ENCODE measurements around the gene FOXC1.

Gene FOXC1

DNA sequence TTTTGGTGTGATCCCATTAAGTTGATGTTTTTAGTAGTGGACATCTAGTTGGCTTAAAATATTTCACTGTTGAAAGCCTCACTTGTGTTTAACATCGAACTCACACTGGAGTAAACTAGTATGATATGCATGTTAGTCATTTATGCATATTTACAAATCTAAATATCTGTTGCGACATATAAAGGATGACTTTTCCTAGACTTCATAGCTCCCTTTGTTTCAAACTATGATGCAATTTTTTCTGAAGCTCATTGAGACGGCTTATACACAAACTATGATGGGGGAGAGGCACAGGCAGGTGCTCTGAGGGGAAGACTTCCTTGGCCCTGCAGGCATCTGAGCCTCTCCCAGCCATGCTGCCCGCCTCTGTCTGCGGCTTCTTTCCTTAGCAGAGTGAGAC lies 11.8 kb upstream of the FOXC1 start:
- TF ChIP-seq, protein P1, sequence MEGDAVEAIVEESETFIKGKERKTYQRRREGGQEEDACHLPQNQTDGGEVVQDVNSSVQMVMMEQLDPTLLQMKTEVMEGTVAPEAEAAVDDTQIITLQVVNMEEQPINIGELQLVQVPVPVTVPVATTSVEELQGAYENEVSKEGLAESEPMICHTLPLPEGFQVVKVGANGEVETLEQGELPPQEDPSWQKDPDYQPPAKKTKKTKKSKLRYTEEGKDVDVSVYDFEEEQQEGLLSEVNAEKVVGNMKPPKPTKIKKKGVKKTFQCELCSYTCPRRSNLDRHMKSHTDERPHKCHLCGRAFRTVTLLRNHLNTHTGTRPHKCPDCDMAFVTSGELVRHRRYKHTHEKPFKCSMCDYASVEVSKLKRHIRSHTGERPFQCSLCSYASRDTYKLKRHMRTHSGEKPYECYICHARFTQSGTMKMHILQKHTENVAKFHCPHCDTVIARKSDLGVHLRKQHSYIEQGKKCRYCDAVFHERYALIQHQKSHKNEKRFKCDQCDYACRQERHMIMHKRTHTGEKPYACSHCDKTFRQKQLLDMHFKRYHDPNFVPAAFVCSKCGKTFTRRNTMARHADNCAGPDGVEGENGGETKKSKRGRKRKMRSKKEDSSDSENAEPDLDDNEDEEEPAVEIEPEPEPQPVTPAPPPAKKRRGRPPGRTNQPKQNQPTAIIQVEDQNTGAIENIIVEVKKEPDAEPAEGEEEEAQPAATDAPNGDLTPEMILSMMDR (IDR thresholded peaks at IDR 0.05; ENCODE audit: insufficient read depth, low read length, poor library complexity, severe bottlenecking) = no peak
- H3K36me3 ChIP-seq (ENCODE audit: control insufficient read depth, insufficient read depth, low read length) = no peaks in the 10 kb centered on the region
- no peak overlapping the region for H3K4me3 ChIP-seq (replicated peaks; ENCODE audit: low read depth, low read length)
- no peak for DNase-seq (ENCODE audit: extremely low read depth, insufficient read length)
- H3K27me3 ChIP-seq (replicated peaks; ENCODE audit: control insufficient read depth, insufficient read depth, low read length) = no peaks in the 10 kb centered on the region

DNA sequence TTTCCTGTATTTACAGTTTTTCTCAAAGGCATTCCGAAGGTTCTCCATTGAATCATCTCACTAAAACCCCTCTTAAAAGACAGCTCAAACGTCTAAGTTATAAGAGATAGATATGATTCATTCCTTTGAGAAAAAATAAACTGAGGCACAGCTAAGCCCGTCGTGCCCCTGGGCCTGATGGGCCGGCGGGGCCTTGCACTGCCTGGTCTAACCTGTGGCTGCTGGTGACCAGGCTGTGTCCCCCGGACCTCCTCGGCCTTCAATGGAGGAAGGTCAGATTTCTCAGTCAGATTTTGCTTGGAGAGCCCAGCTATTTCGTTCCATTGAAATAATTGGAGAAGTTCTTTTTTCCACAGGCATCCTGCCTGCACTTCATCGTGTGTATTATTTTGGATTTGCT lies 11.3 kb upstream of the FOXC1 start:
- Histone ChIP-seq H3K27me3 (replicated peaks; ENCODE audit: control insufficient read depth, insufficient read depth, low read length) (no peaks in the 10 kb centered on the region), H3K4me3 (replicated peaks; ENCODE audit: low read depth, low read length) (no peak overlapping the region), H3K36me3 (ENCODE audit: control insufficient read depth, insufficient read depth, low read length) (no peaks in the 10 kb centered on the region)
- TF ChIP-seq, protein P1 (IDR thresholded peaks at IDR 0.05; ENCODE audit: insufficient read depth, low read length, poor library complexity, severe bottlenecking) = no peak
- no peak for DNase-seq (ENCODE audit: extremely low read depth, insufficient read length)

- Histone ChIP-seq H3K27me3 (replicated peaks; ENCODE audit: control insufficient read depth, insufficient read depth, low read length) (no peaks in the 10 kb centered on the region), H3K36me3 (ENCODE audit: control insufficient read depth, insufficient read depth, low read length) (no peaks in the 10 kb centered on the region), H3K4me3 (replicated peaks; ENCODE audit: low read depth, low read length) (no peak overlapping the region)
- DNase-seq (ENCODE audit: extremely low read depth, insufficient read length) = no peak
- TF ChIP-seq, protein P1 (IDR thresholded peaks at IDR 0.05; ENCODE audit: insufficient read depth, low read length, poor library complexity, severe bottlenecking) = no peak
Measured at GRCh38 chr6:1598886-1599285, 10.8 kb upstream of the FOXC1 start.

GRCh38 chr6:1599469-1599868 lies 10.2 kb upstream of the FOXC1 start:
- no peaks in the 10 kb centered on the region for H3K27me3 ChIP-seq (replicated peaks; ENCODE audit: control insufficient read depth, insufficient read depth, low read length)
- no peak overlapping the region for H3K4me3 ChIP-seq (replicated peaks; ENCODE audit: low read depth, low read length)
- no peaks in the 10 kb centered on the region for H3K36me3 ChIP-seq (ENCODE audit: control insufficient read depth, insufficient read depth, low read length)
- TF ChIP-seq, protein P1 (IDR thresholded peaks at IDR 0.05; ENCODE audit: insufficient read depth, low read length, poor library complexity, severe bottlenecking) = no peak
- no peak for DNase-seq (ENCODE audit: extremely low read depth, insufficient read length)

DNA sequence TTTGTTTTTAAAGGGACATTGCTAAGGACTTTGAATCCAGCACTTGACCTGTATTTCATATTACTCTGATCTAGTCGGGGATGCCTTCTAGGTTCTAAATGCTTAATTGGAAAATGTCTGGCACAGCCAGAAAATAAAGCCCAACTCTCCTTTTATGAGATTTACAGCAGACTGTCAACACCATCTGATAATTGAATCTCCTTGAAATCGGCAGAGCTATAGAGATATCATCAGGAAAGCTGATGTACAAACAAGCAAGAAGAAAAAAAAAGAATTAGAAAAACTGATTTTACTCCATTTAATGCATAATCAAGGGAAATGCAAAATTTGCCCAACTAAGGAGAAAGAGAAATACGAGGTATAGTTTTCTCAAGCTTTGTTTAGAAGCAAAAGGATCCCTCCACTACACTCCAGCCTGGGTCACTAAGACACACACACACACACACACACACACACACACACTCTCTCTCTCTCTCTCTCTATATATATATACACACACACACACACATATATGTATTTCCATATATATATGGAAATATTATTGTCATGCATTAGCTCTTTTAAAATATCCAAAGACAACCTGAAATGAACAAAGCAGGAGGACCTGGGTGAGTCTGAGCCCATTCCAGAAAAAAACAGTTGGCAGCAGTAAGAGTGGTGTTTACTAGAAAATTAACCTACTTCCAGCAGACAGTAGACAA lies 9.5 kb upstream of the FOXC1 start:
- H3K4me3 ChIP-seq (replicated peaks; ENCODE audit: low read depth, low read length) = no peak overlapping the region
- TF ChIP-seq, protein P1 (IDR thresholded peaks at IDR 0.05; ENCODE audit: insufficient read depth, low read length, poor library complexity, severe bottlenecking) = no peak
- no peaks in the 10 kb centered on the region for H3K36me3 ChIP-seq (ENCODE audit: control insufficient read depth, insufficient read depth, low read length)
- H3K27me3 ChIP-seq (replicated peaks; ENCODE audit: control insufficient read depth, insufficient read depth, low read length) = no peaks in the 10 kb centered on the region; the same call in 1 of the 2 replicates
- no peak for DNase-seq (ENCODE audit: extremely low read depth, insufficient read length)

- Histone ChIP-seq H3K27me3 (replicated peaks; ENCODE audit: control insufficient read depth, insufficient read depth, low read length) (no peaks in the 10 kb centered on the region; the same call in 1 of the 2 replicates), H3K36me3 (ENCODE audit: control insufficient read depth, insufficient read depth, low read length) (no peaks in the 10 kb centered on the region), H3K4me3 (replicated peaks; ENCODE audit: low read depth, low read length) (no peak overlapping the region)
- no peak for DNase-seq (ENCODE audit: extremely low read depth, insufficient read length)
- TF ChIP-seq, protein P1 (IDR thresholded peaks at IDR 0.05; ENCODE audit: insufficient read depth, low read length, poor library complexity, severe bottlenecking) = no peak
Measured at GRCh38 chr6:1600764-1601157, 9.0 kb upstream of the FOXC1 start.
